Body of pancreas (tissue), 4 donors: ENCODE data around the gene HDAC2. TPM values are rescaled to one million over a fixed set of nuclear protein-coding genes. Genes with fewer than 3 reads are reported as not detected.
"Not testable (repeated sequence)": the region's sequence is repeated elsewhere in the genome, so short reads cannot be mapped to it uniquely, and the experiment has no call there.

Experiments
- ATAC-seq: fragments of 150-250 bp; one replicate; pipeline ENCODE4 v1.9.1; 2016
- DNase-seq, 4 donors: peaks; one replicate each; pipeline ENCODE4 v3.0.0-alpha.2; 2019
- H3K27ac ChIP-seq, 4 donors: fragments of 200-600 bp; sonication (generic); 1 replicate in 3 of 4; 2 replicates in 1 of 4; pipeline versions ENCODE4 v1.5.1 to v1.6.1; 2016 to 2019; ENCODE audit warnings: mild to moderate bottlenecking in 1 of 4, mixed read lengths in 1 of 4, moderate library complexity in 1 of 4
- H3K27me3 ChIP-seq, 2 donors: fragments of 200-600 bp; sonication (generic); one replicate each; pipeline ENCODE4 v1.6.0; 2016; ENCODE audit warnings: mild to moderate bottlenecking in 1 of 2
- H3K36me3 ChIP-seq, 2 donors: fragments of 200-600 bp; sonication (generic); replicated peaks in 1 of 2; 2 replicates each; pipeline ENCODE4 v1.5.1; 2016; ENCODE audit warnings: low read depth in 2 of 2; ENCODE audit not compliant: insufficient read depth in 1 of 2
- H3K4me1 ChIP-seq: fragments of 200-600 bp; sonication (generic); one replicate; pipeline ENCODE4 v1.6.0; 2016
- H3K4me3 ChIP-seq, 2 donors: fragments of 200-600 bp; sonication (generic); 1 replicate in 1 of 2; 2 replicates in 1 of 2; pipeline ENCODE4 v1.5.1; 2016 to 2019
- H3K9me3 ChIP-seq, 3 donors: fragments of 200-600 bp; sonication (generic); 1 replicate in 2 of 3; 2 replicates in 1 of 3; pipeline ENCODE4 v1.5.1; 2016
- CTCF ChIP-seq, 7 experiments: fragments of 450-650 bp in 4 of 7; fragments of 200-600 bp in 3 of 7; sonication (generic) in 3 of 7; IDR thresholded peaks; one replicate each; pipeline ENCODE4 v1.5.1; 2016 to 2019; ENCODE audit warnings: antibody characterized with exemption in 7 of 7
- POLR2A ChIP-seq, 3 donors: fragments of 450-650 bp; IDR thresholded peaks; one replicate each; pipeline ENCODE4 v1.6.1; 2016; ENCODE audit warnings: antibody characterized with exemption in 3 of 3, mild to moderate bottlenecking in 2 of 3
- WGBS, 2 donors: methylation state at CpG; one replicate each; pipeline ENCODE4 v1.1.5; 2017; 5-methylcytosine and 5-hydroxymethylcytosine counted together
- intact Hi-C: fragments of 100-400 bp; cut with DNase I; formaldehyde crosslinking; loops from one replicate; pipeline ENCODE4 v1.15.1; 2023
- total RNA-seq, 2 donors: library from RNA; depleted of rRNA; stranded (reverse); fragments of >200 nt; gene quantifications; one replicate each; pipeline ENCODE4 v1.1.0, GENCODE V29; 2016

The HDAC2 gene
- 10 to 100 TPM; 31.3 to 35.3 TPM for total RNA-seq

GRCh38 chr6:113970805-113971676 lies at the start of gene HDAC2:
Gene HDAC2, minus strand, starts transcription at chr6:113971148. Its CDS starts 240 bp downstream, at chr6:113970908.
- peaks cover 31% of the 10 kb centered on the region for H3K4me1 ChIP-seq
- no peaks in the 10 kb centered on the region for H3K27me3 ChIP-seq
- DNase-seq (peak; percentile 85 to 87 (median 86)), ATAC-seq (peak; percentile 90)
- no peaks in the 10 kb centered on the region for H3K36me3 ChIP-seq
- H3K4me3 ChIP-seq, result peak within 1 kb of the TSS; percentile 64 to 91
- 0% methylated on average over 58 to 70 of the region's 82 CpGs for WGBS, 2 donors
- no peaks in the 10 kb centered on the region for H3K9me3 ChIP-seq
- H3K27ac ChIP-seq, result peak within 1 kb of the TSS; percentile 74 to 95 (median 90)
- intact Hi-C loops, result no loop called here
- peak in 2 of 7 experiments; percentile 5 to 18 for TF ChIP-seq CTCF (IDR thresholded peaks at IDR 0.05)
- TF ChIP-seq POLR2A (IDR thresholded peaks at IDR 0.05), result peak; percentile 51 to 82 (median 81)

GRCh38 chr6:114020196-114020595 lies 49.2 kb upstream of the HDAC2 start:
- DNase-seq (no peak), ATAC-seq (no peak)
- 87 to 91% methylated on average over 6 to 15 of the region's 15 CpGs for WGBS, 2 donors
- Histone ChIP-seq H3K36me3 (no peaks in the 10 kb centered on the region), H3K27me3 (no peaks in the 10 kb centered on the region), H3K9me3 (no peaks in the 10 kb centered on the region), H3K4me1 (no peaks in the 10 kb centered on the region), H3K4me3 (no peak overlapping the region), H3K27ac (no peak overlapping the region)
- no peak for TF ChIP-seq CTCF (IDR thresholded peaks at IDR 0.05)
- TF ChIP-seq POLR2A (IDR thresholded peaks at IDR 0.05), result no peak
- intact Hi-C loops, result no loop called here

- H3K27ac ChIP-seq, ATAC-seq, intact Hi-C loops, H3K4me3 ChIP-seq, H3K9me3 ChIP-seq, H3K36me3 ChIP-seq, H3K4me1 ChIP-seq, H3K27me3 ChIP-seq, DNase-seq: not testable (repeated sequence)
- WGBS, 2 donors, result 91% methylated on average over 6 of the region's 6 CpGs
These were observed 46.2 kb upstream of the HDAC2 start for GRCh38 chr6:114017146-114017545.

- H3K9me3 ChIP-seq, H3K4me3 ChIP-seq, H3K4me1 ChIP-seq, H3K36me3 ChIP-seq, intact Hi-C loops, H3K27ac ChIP-seq, DNase-seq, H3K27me3 ChIP-seq, ATAC-seq: not testable (repeated sequence)
- WGBS, 2 donors, result 68 to 79% methylated on average over 2 of the region's 2 CpGs
These were observed 43.2 kb upstream of the HDAC2 start for GRCh38 chr6:114014106-114014505.

- H3K27me3 ChIP-seq, H3K4me1 ChIP-seq, H3K9me3 ChIP-seq, H3K27ac ChIP-seq, H3K36me3 ChIP-seq, ATAC-seq, H3K4me3 ChIP-seq, intact Hi-C loops: not testable (repeated sequence)
- 32% methylated on average over 7 of the region's 7 CpGs for WGBS, 2 donors
- peak in 1 of 4 donors; percentile 6 for DNase-seq
These were observed 40.5 kb upstream of the HDAC2 start for GRCh38 chr6:114011486-114011885.

- Histone ChIP-seq H3K9me3 (no peaks in the 10 kb centered on the region), H3K36me3 (no peaks in the 10 kb centered on the region), H3K4me3 (no peak overlapping the region), H3K27me3 (no peaks in the 10 kb centered on the region), H3K4me1 (no peaks in the 10 kb centered on the region), H3K27ac (no peak overlapping the region)
- ATAC-seq, result no peak
- WGBS, 2 donors, result 74 to 80% methylated on average over 2 of the region's 2 CpGs
- TF ChIP-seq CTCF (IDR thresholded peaks at IDR 0.05), result no peak
- TF ChIP-seq POLR2A (IDR thresholded peaks at IDR 0.05), result no peak
- no peak for DNase-seq
- intact Hi-C loops, result no loop called here
These were observed 39.6 kb upstream of the HDAC2 start for GRCh38 chr6:114010540-114010939.
